ENCODE data around the gene TTLL3.

- no peak for TF ChIP-seq POLR2A (IDR thresholded peaks at IDR 0.05)
- TF ChIP-seq, protein P1, sequence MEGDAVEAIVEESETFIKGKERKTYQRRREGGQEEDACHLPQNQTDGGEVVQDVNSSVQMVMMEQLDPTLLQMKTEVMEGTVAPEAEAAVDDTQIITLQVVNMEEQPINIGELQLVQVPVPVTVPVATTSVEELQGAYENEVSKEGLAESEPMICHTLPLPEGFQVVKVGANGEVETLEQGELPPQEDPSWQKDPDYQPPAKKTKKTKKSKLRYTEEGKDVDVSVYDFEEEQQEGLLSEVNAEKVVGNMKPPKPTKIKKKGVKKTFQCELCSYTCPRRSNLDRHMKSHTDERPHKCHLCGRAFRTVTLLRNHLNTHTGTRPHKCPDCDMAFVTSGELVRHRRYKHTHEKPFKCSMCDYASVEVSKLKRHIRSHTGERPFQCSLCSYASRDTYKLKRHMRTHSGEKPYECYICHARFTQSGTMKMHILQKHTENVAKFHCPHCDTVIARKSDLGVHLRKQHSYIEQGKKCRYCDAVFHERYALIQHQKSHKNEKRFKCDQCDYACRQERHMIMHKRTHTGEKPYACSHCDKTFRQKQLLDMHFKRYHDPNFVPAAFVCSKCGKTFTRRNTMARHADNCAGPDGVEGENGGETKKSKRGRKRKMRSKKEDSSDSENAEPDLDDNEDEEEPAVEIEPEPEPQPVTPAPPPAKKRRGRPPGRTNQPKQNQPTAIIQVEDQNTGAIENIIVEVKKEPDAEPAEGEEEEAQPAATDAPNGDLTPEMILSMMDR (IDR thresholded peaks at IDR 0.05) = no peak
Measured at GRCh38 chr3:9765865-9766264, 44.2 kb upstream of the TTLL3 start.
